Activated T-cell treated with anti-CD3 and anti-CD28 coated beads, Interleukin-2, amount 50 U/mL, for 4 hours (primary cell): ENCODE data around the gene FOXP1. TPM values are rescaled to one million over a fixed set of nuclear protein-coding genes. Genes with fewer than 3 reads are reported as not detected.
A peak's percentile ranks its signal among the peaks of the same experiment; 100 is the strongest.

Source experiments
- ATAC-seq, 2 donors: fragments of 200-7000 bp; cut with Tn5 transposase; one replicate each; pipeline ENCODE4 v1.10.0; 2021
- DNase-seq: peaks from one replicate; pipeline ENCODE4 v3.0.0-alpha.2; 2020
- H3K27me3 Mint-ChIP-seq: one replicate; pipeline ENCODE4 v1.8.0; 2021; ENCODE audit warnings: low read depth, mixed read lengths
- H3K36me3 Mint-ChIP-seq: one replicate; pipeline ENCODE4 v1.8.0; 2022; ENCODE audit warnings: mixed read lengths; ENCODE audit not compliant: insufficient read depth
- H3K4me1 Mint-ChIP-seq: one replicate; pipeline ENCODE4 v1.8.0; 2021; ENCODE audit warnings: low read depth, mixed read lengths
- H3K4me3 Mint-ChIP-seq: one replicate; pipeline ENCODE4 v1.8.0; 2021; ENCODE audit warnings: mild to moderate bottlenecking, moderate library complexity, mixed read lengths
- H3K9me3 Mint-ChIP-seq: one replicate; pipeline ENCODE4 v1.8.0; 2021; ENCODE audit warnings: mixed read lengths
- total RNA-seq, 3 donors: library from RNA; stranded (reverse); gene quantifications; one replicate each; pipeline ENCODE4 v1.2.1, GENCODE V29; 2021

FOXP1 gene
- total RNA-seq, 3 donors from 2014 or later = 251 to 263 (median 256) TPM

- ATAC-seq (no peak), DNase-seq (no peak)
- H3K27me3 Mint-ChIP-seq = no peaks in the 10 kb centered on the region
- H3K4me3 Mint-ChIP-seq = no peak overlapping the region
- peaks cover 10% of the 10 kb centered on the region for H3K36me3 Mint-ChIP-seq
- peaks cover 3% of the 10 kb centered on the region for H3K9me3 Mint-ChIP-seq
- peaks cover 69% of the 10 kb centered on the region for H3K4me1 Mint-ChIP-seq
Observed at GRCh38 chr3:71229905-71230657, 353.4 kb downstream of the FOXP1 start.

- peak overlapping the region; percentile 80 for H3K4me3 Mint-ChIP-seq
- H3K27me3 Mint-ChIP-seq = no peaks in the 10 kb centered on the region
Observed at GRCh38 chr3:71228156-71228866, 355.2 kb downstream of the FOXP1 start.

GRCh38 chr3:71227270-71227661 is 356.3 kb downstream of the FOXP1 start:
- H3K4me1 Mint-ChIP-seq = peaks cover 76% of the 10 kb centered on the region

More at GRCh38 chr3:71228156-71228866, 355.2 kb downstream of the FOXP1 start:
- peaks cover 3% of the 10 kb centered on the region for H3K9me3 Mint-ChIP-seq
- ATAC-seq (no peak), DNase-seq (no peak)
- peaks cover 14% of the 10 kb centered on the region for H3K36me3 Mint-ChIP-seq
- H3K4me1 Mint-ChIP-seq = peaks cover 73% of the 10 kb centered on the region

GRCh38 chr3:71226565-71227269 is 356.8 kb downstream of the FOXP1 start:
- Mint-ChIP-seq H3K4me3 (peak overlapping the region; percentile 80), H3K36me3 (peaks cover 15% of the 10 kb centered on the region), H3K27me3 (no peaks in the 10 kb centered on the region), H3K9me3 (peaks cover 7% of the 10 kb centered on the region), H3K4me1 (peaks cover 71% of the 10 kb centered on the region)
- peak; percentile 89 to 91 for ATAC-seq
- DNase-seq = peak; percentile 82

More at GRCh38 chr3:71227270-71227661, 356.3 kb downstream of the FOXP1 start:
- peaks cover 7% of the 10 kb centered on the region for H3K9me3 Mint-ChIP-seq
- H3K4me3 Mint-ChIP-seq = peak overlapping the region; percentile 80
- DNase-seq = no peak
- no peaks in the 10 kb centered on the region for H3K27me3 Mint-ChIP-seq
- ATAC-seq = peak; percentile 9 to 12
- peaks cover 18% of the 10 kb centered on the region for H3K36me3 Mint-ChIP-seq

GRCh38 chr3:71225951-71226564 is 357.5 kb downstream of the FOXP1 start:
- DNase-seq (no peak), ATAC-seq (peak; percentile 0 to 1)
- peaks cover 13% of the 10 kb centered on the region for H3K9me3 Mint-ChIP-seq
- peak overlapping the region; percentile 80 for H3K4me3 Mint-ChIP-seq
- peaks cover 22% of the 10 kb centered on the region for H3K36me3 Mint-ChIP-seq
- H3K27me3 Mint-ChIP-seq = no peaks in the 10 kb centered on the region
- peaks cover 72% of the 10 kb centered on the region for H3K4me1 Mint-ChIP-seq

GRCh38 chr3:71225002-71225684 is 358.4 kb downstream of the FOXP1 start:
- peaks cover 24% of the 10 kb centered on the region for H3K36me3 Mint-ChIP-seq
- H3K4me3 Mint-ChIP-seq = peak overlapping the region; percentile 80
- H3K4me1 Mint-ChIP-seq = peaks cover 76% of the 10 kb centered on the region
- no peaks in the 10 kb centered on the region for H3K27me3 Mint-ChIP-seq
- DNase-seq = no peak
- ATAC-seq = no peak
- peaks cover 14% of the 10 kb centered on the region for H3K9me3 Mint-ChIP-seq

- H3K27me3 Mint-ChIP-seq = no peaks in the 10 kb centered on the region
- peaks cover 50% of the 10 kb centered on the region for H3K36me3 Mint-ChIP-seq
- peaks cover 64% of the 10 kb centered on the region for H3K4me1 Mint-ChIP-seq
- DNase-seq = peak; percentile 25
- H3K4me3 Mint-ChIP-seq = no peak overlapping the region
- peaks cover 14% of the 10 kb centered on the region for H3K9me3 Mint-ChIP-seq
- ATAC-seq = peak; percentile 98 to 99
Observed at GRCh38 chr3:71219744-71220638, 363.5 kb downstream of the FOXP1 start.

GRCh38 chr3:71218508-71218907 is 365.0 kb downstream of the FOXP1 start:
- peaks cover 60% of the 10 kb centered on the region for H3K4me1 Mint-ChIP-seq
- DNase-seq (no peak), ATAC-seq (no peak)
- peaks cover 48% of the 10 kb centered on the region for H3K36me3 Mint-ChIP-seq
- H3K9me3 Mint-ChIP-seq = peaks cover 14% of the 10 kb centered on the region
- no peak overlapping the region for H3K4me3 Mint-ChIP-seq
- H3K27me3 Mint-ChIP-seq = no peaks in the 10 kb centered on the region

- Mint-ChIP-seq H3K9me3 (peaks cover 9% of the 10 kb centered on the region), H3K4me1 (peaks cover 59% of the 10 kb centered on the region), H3K4me3 (no peak overlapping the region)
Observed at GRCh38 chr3:71217640-71218222, 365.8 kb downstream of the FOXP1 start.

GRCh38 chr3:71215351-71215750 is 368.2 kb downstream of the FOXP1 start:
- Mint-ChIP-seq H3K36me3 (peaks cover 39% of the 10 kb centered on the region), H3K4me3 (no peak overlapping the region), H3K9me3 (no peaks in the 10 kb centered on the region), H3K27me3 (no peaks in the 10 kb centered on the region), H3K4me1 (peaks cover 67% of the 10 kb centered on the region)
- DNase-seq (no peak), ATAC-seq (no peak)

More at GRCh38 chr3:71217640-71218222, 365.8 kb downstream of the FOXP1 start:
- DNase-seq (no peak), ATAC-seq (no peak)
- H3K27me3 Mint-ChIP-seq = no peaks in the 10 kb centered on the region
- peaks cover 44% of the 10 kb centered on the region for H3K36me3 Mint-ChIP-seq

- no peaks in the 10 kb centered on the region for H3K27me3 Mint-ChIP-seq
- ATAC-seq (peak; percentile 64 to 75), DNase-seq (no peak)
- peaks cover 67% of the 10 kb centered on the region for H3K4me1 Mint-ChIP-seq
- no peaks in the 10 kb centered on the region for H3K9me3 Mint-ChIP-seq
- peaks cover 42% of the 10 kb centered on the region for H3K36me3 Mint-ChIP-seq
- H3K4me3 Mint-ChIP-seq = no peak overlapping the region
Observed at GRCh38 chr3:71214797-71215196, 368.7 kb downstream of the FOXP1 start.

- Mint-ChIP-seq H3K36me3 (peaks cover 39% of the 10 kb centered on the region), H3K27me3 (no peaks in the 10 kb centered on the region), H3K4me3 (no peak overlapping the region), H3K4me1 (peaks cover 70% of the 10 kb centered on the region), H3K9me3 (no peaks in the 10 kb centered on the region)
- no peak for DNase-seq
- no peak for ATAC-seq
Observed at GRCh38 chr3:71214016-71214415, 369.5 kb downstream of the FOXP1 start.
